Thyroid gland (tissue), 4 donors: ENCODE data around the gene PXN.

Source experiments
- CTCF ChIP-seq, 6 experiments: fragments of 200-600 bp in 3 of 6; fragments of 450-650 bp in 3 of 6; sonication (generic) in 3 of 6; IDR thresholded peaks; one replicate each; pipeline ENCODE4 v1.5.1; 2016 to 2019; ENCODE audit warnings: antibody characterized with exemption in 6 of 6, mild to moderate bottlenecking in 2 of 6, inconsistent platforms in 1 of 6, moderate library complexity in 1 of 6
- POLR2A ChIP-seq, 2 donors: fragments of 450-650 bp; IDR thresholded peaks; one replicate each; pipeline ENCODE4 v1.6.1; 2017; ENCODE audit warnings: antibody characterized with exemption in 2 of 2, mild to moderate bottlenecking in 2 of 2, moderate library complexity in 1 of 2

GRCh38 chr12:120263748-120264085, 1.8 kb downstream of the PXN start:
- no peak for TF ChIP-seq CTCF (IDR thresholded peaks at IDR 0.05)
- TF ChIP-seq POLR2A (IDR thresholded peaks at IDR 0.05): no peak
